Mucosa of descending colon (tissue), 3 donors: ENCODE measurements around the gene CLIP4. TPM values are rescaled to one million over a fixed set of nuclear protein-coding genes. Genes with fewer than 3 reads are reported as not detected.

Experiments used
- ATAC-seq: fragments of 200-7000 bp; cut with Tn5 transposase; one replicate; pipeline ENCODE4 v1.9.1; 2020; ENCODE audit warnings: mild to moderate bottlenecking, moderate library complexity
- DNase-seq, 3 donors: peaks; one replicate each; pipeline ENCODE4 v3.0.0-alpha.2; 2020
- H3K36me3 ChIP-seq: fragments of 200-600 bp; one replicate; pipeline ENCODE4 v1.8.0; 2021; ENCODE audit warnings: low read depth, mild to moderate bottlenecking
- H3K4me1 ChIP-seq: fragments of 200-600 bp; one replicate; pipeline ENCODE4 v1.8.0; 2021; ENCODE audit warnings: low read depth, mild to moderate bottlenecking
- H3K4me3 ChIP-seq: fragments of 200-600 bp; one replicate; pipeline ENCODE4 v1.8.0; 2021; ENCODE audit warnings: mild to moderate bottlenecking
- H3K9me3 ChIP-seq: fragments of 200-600 bp; one replicate; pipeline ENCODE4 v1.8.0; 2021; ENCODE audit warnings: mild to moderate bottlenecking
- CTCF ChIP-seq: fragments of 200-600 bp; IDR thresholded peaks from one replicate; pipeline ENCODE4 v1.8.0; 2022; ENCODE audit warnings: antibody characterized with exemption, mild to moderate bottlenecking
- intact Hi-C, 2 donors: fragments of 100-400 bp; cut with DNase I in 1 of 2; cut with micrococcal nuclease in 1 of 2; formaldehyde crosslinking; loops; one replicate each; pipeline versions ENCODE4 v1.11.0 to v1.11.1; 2022; cut with DNase I, micrococcal nuclease
- total RNA-seq, 3 donors: library from RNA; stranded (reverse); fragmentation: NEBNext Ultra II Directional in 2 of 3; extraction: Animal tissue kit (Norgen Biotek cat#: 25700) in 2 of 3; gene quantifications; one replicate each; pipeline versions ENCODE4 v1.2.1 to v1.2.4, GENCODE V29; 2021 to 2023
- donor health status: DM: no; HTN: no; CAD: no; lungs with moderate emphysema.
- donor health status: DM: no; HTN: no; CAD: no.
- donor health status: DM: no; HTN: yes; CAD: no.

The CLIP4 gene
- total RNA-seq, 3 donors from 2014 or later: 2.6 to 48.1 (median 8.3) TPM

GRCh38 chr2:29222381-29223179, 107.4 kb downstream of the CLIP4 start:
- H3K4me1 ChIP-seq: no peaks in the 10 kb centered on the region
- intact Hi-C loops: no loop called here
- H3K4me3 ChIP-seq: no peak overlapping the region
- no peaks in the 10 kb centered on the region for H3K36me3 ChIP-seq
- DNase-seq (no peak), ATAC-seq (no peak)
- H3K9me3 ChIP-seq: no peaks in the 10 kb centered on the region
- no peak for TF ChIP-seq CTCF

- intact Hi-C loops: no loop called here
- no peak for TF ChIP-seq CTCF
- no peaks in the 10 kb centered on the region for H3K9me3 ChIP-seq
- no peaks in the 10 kb centered on the region for H3K4me1 ChIP-seq
- DNase-seq (no peak), ATAC-seq (no peak)
- H3K36me3 ChIP-seq: no peaks in the 10 kb centered on the region
- H3K4me3 ChIP-seq: no peak overlapping the region
Measured at GRCh38 chr2:29223257-29223656, 108.0 kb downstream of the CLIP4 start.

- no peak for TF ChIP-seq CTCF
- H3K36me3 ChIP-seq: no peaks in the 10 kb centered on the region
- H3K9me3 ChIP-seq: no peaks in the 10 kb centered on the region
- H3K4me3 ChIP-seq: no peak overlapping the region
- ATAC-seq: peak; percentile 37
- intact Hi-C loops: no loop called here
- H3K4me1 ChIP-seq: no peaks in the 10 kb centered on the region
- DNase-seq: peak in 1 of 3 donors; percentile 35
Measured at GRCh38 chr2:29223851-29224692, 108.9 kb downstream of the CLIP4 start.

GRCh38 chr2:29224693-29225551, 109.7 kb downstream of the CLIP4 start:
- Histone ChIP-seq H3K4me3 (no peak overlapping the region), H3K9me3 (no peaks in the 10 kb centered on the region), H3K36me3 (no peaks in the 10 kb centered on the region), H3K4me1 (no peaks in the 10 kb centered on the region)
- ATAC-seq (no peak), DNase-seq (no peak)
- intact Hi-C loops: no loop called here
- TF ChIP-seq CTCF: no peak

GRCh38 chr2:29225814-29226213, 110.6 kb downstream of the CLIP4 start:
- H3K4me1 ChIP-seq: no peaks in the 10 kb centered on the region
- H3K4me3 ChIP-seq: no peak overlapping the region
- no peak for ATAC-seq
- no peaks in the 10 kb centered on the region for H3K9me3 ChIP-seq
- no peak for TF ChIP-seq CTCF
- DNase-seq: no peak
- intact Hi-C loops: no loop called here
- H3K36me3 ChIP-seq: no peaks in the 10 kb centered on the region
